Fibroblast of the aortic adventitia (primary cell): Measurements from ENCODE around the gene MAP4K4. TPM values are rescaled to one million over a fixed set of nuclear protein-coding genes. Genes with fewer than 3 reads are reported as not detected.

Experiments used
- DNase-seq: peaks from one replicate; pipeline ENCODE4 v3.0.0-alpha.2; 2010; ENCODE audit warnings: low read depth
- H3K4me3 ChIP-seq: 2 replicates; pipeline ENCODE4 v1.5.1; 2011; ENCODE audit warnings: low read depth, mild to moderate bottlenecking, control low read depth, low read length, moderate library complexity
- total RNA-seq: library from RNA; depleted of rRNA; stranded (reverse); fragments of >200 nt; gene quantifications from 2 replicates; pipeline ENCODE4 v1.2.3, GENCODE V29; 2012; ENCODE audit warnings: low replicate concordance
- TF ChIP-seq, protein P1 (sequence below): IDR thresholded peaks from 2 replicates; pipeline ENCODE4 v1.5.1; 2011; ENCODE audit warnings: mild to moderate bottlenecking, low read length, control low read depth, inconsistent platforms; ENCODE audit not compliant: insufficient read depth

Gene MAP4K4
- total RNA-seq, 1 donor = 208 TPM

- no peak for DNase-seq
- no peak overlapping the region for H3K4me3 ChIP-seq
- TF ChIP-seq, protein P1, sequence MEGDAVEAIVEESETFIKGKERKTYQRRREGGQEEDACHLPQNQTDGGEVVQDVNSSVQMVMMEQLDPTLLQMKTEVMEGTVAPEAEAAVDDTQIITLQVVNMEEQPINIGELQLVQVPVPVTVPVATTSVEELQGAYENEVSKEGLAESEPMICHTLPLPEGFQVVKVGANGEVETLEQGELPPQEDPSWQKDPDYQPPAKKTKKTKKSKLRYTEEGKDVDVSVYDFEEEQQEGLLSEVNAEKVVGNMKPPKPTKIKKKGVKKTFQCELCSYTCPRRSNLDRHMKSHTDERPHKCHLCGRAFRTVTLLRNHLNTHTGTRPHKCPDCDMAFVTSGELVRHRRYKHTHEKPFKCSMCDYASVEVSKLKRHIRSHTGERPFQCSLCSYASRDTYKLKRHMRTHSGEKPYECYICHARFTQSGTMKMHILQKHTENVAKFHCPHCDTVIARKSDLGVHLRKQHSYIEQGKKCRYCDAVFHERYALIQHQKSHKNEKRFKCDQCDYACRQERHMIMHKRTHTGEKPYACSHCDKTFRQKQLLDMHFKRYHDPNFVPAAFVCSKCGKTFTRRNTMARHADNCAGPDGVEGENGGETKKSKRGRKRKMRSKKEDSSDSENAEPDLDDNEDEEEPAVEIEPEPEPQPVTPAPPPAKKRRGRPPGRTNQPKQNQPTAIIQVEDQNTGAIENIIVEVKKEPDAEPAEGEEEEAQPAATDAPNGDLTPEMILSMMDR = no peak
These were observed 31.4 kb downstream of the MAP4K4 start for GRCh38 chr2:101728865-101729264.

GRCh38 chr2:101729521-101730190 lies 32.1 kb downstream of the MAP4K4 start:
- TF ChIP-seq, protein P1 = no peak
- DNase-seq = no peak
- no peak overlapping the region for H3K4me3 ChIP-seq

DNA sequence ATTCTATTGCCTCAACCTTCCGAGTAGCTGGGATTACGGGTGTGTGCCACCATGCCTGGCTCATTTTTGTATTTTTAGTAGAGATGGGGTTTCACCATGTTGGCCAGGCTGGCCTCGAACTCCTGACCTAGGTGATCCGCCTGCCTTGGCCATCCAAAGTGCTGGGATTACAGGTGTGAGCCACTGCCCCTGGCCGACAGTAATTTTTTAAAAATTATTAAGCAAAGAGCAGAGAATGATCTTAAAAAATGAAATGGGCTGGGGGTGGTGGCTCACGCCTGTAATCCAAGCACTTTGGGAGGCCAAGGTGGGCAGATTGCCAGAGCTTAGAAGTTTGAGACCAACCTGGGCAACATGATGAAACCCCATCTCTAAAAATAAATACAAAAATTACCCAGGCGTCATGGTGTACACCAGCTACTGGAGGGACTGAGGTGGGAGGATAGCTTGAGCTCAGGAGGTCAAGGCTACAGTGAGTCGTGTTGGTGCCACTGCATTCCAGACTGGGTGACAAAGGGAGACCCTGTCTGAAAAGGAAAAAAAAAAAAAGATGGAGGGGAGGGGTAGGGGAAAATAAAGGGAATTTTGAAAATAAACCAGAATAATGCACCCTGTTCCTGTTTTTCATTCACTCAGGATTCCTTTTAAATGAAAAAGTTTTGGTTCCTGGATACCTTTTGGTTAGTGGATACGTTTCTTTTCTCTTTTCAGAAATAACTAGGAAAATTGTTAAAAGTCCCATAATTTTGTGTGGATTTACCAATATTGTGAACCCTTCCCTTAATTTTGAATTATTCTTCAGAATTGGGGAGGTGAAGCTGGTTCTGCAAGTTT lies 33.9 kb downstream of the MAP4K4 start:
- TF ChIP-seq, protein P1 = no peak

GRCh38 chr2:101732199-101732598 lies 34.7 kb downstream of the MAP4K4 start:
- no peak overlapping the region for H3K4me3 ChIP-seq
- no peak for DNase-seq
- TF ChIP-seq, protein P1 = no peak

More for the DNA sequence above, 33.9 kb downstream of the MAP4K4 start:
- no peak for DNase-seq
- no peak overlapping the region for H3K4me3 ChIP-seq

DNA sequence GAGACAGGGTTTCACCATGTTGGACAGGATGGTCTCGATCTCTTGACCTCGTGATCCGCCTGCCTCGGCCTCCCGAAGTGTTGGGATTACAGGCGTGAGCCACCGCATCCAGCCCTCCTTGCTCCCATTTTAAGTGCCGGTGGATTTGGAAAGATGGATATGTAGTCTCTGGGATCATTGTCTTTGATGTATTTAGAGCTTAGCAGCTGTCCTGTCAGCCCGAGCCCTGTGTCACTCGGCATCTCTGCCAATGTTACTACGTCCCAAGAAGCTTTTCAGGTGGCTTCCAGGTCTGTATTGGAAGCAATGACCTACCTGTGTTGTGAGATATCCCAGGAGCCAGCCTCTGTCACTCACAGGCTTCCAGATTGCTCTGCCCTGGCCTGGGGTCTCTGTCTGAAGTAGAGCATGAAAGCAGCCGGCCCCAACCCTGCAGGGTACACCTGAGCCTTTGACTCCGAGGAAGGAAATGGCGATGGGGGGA lies 35.3 kb downstream of the MAP4K4 start:
- DNase-seq = no peak
- TF ChIP-seq, protein P1 = no peak

GRCh38 chr2:101733257-101733993 lies 35.9 kb downstream of the MAP4K4 start:
- no peak for DNase-seq
- no peak overlapping the region for H3K4me3 ChIP-seq
- TF ChIP-seq, protein P1 = no peak

More for the DNA sequence above, 35.3 kb downstream of the MAP4K4 start:
- H3K4me3 ChIP-seq = no peak overlapping the region
